Hepatocyte (in vitro differentiated cells): ENCODE data around the gene SRPK2. TPM values are rescaled to one million over a fixed set of nuclear protein-coding genes. Genes with fewer than 3 reads are reported as not detected.

Experiments
- DNase-seq: peaks from one replicate; pipeline ENCODE4 v3.0.0-alpha.2; 2016; ENCODE audit warnings: low spot score
- H2AFZ ChIP-seq: fragments of 200-600 bp; sonication (generic); 2 replicates; pipeline ENCODE4 v1.6.0; 2016; ENCODE audit warnings: antibody characterized with exemption, mild to moderate bottlenecking
- H3K27ac ChIP-seq: fragments of 200-600 bp; sonication (generic); 2 replicates; pipeline ENCODE4 v1.5.1; 2016; ENCODE audit warnings: mild to moderate bottlenecking
- H3K27me3 ChIP-seq: fragments of 200-600 bp; sonication (generic); 2 replicates; pipeline ENCODE4 v1.6.1; 2016
- H3K36me3 ChIP-seq: fragments of 200-600 bp; sonication (generic); replicated peaks from 2 replicates; pipeline ENCODE4 v1.5.1; 2016; ENCODE audit warnings: low read depth; ENCODE audit not compliant: insufficient read depth
- H3K4me1 ChIP-seq: fragments of 200-600 bp; sonication (generic); 2 replicates; pipeline ENCODE4 v1.5.1; 2016; ENCODE audit warnings: mild to moderate bottlenecking, moderate library complexity; ENCODE audit not compliant: insufficient read depth
- H3K4me2 ChIP-seq: fragments of 200-600 bp; sonication (generic); 2 replicates; pipeline ENCODE4 v1.6.0; 2016
- H3K4me3 ChIP-seq: fragments of 200-600 bp; sonication (generic); 2 replicates; pipeline ENCODE4 v1.5.1; 2016; ENCODE audit warnings: mild to moderate bottlenecking
- H3K79me2 ChIP-seq: fragments of 200-600 bp; sonication (generic); 2 replicates; pipeline ENCODE4 v1.6.0; 2017; ENCODE audit warnings: mild to moderate bottlenecking
- H3K9me2 ChIP-seq: fragments of 200-600 bp; sonication (generic); replicated peaks from 2 replicates; pipeline ENCODE4 v1.6.0; 2017; ENCODE audit warnings: mild to moderate bottlenecking; ENCODE audit not compliant: insufficient read depth
- H3K9me3 ChIP-seq: fragments of 200-600 bp; sonication (generic); 2 replicates; pipeline ENCODE4 v1.5.1; 2016; ENCODE audit warnings: low read depth, mild to moderate bottlenecking
- H4K20me1 ChIP-seq: fragments of 200-600 bp; sonication (generic); 2 replicates; pipeline ENCODE4 v1.6.0; 2016; ENCODE audit warnings: mild to moderate bottlenecking; ENCODE audit not compliant: insufficient read depth, poor library complexity, severe bottlenecking
- EZH2 ChIP-seq: fragments of 200-600 bp; sonication (generic); IDR thresholded peaks from 2 replicates; pipeline ENCODE4 v1.6.1; 2016; ENCODE audit warnings: antibody characterized with exemption, mild to moderate bottlenecking, borderline replicate concordance
- EZH2phosphoT487 ChIP-seq: fragments of 200-600 bp; sonication (generic); IDR thresholded peaks from one replicate; pipeline ENCODE4 v1.6.1; 2018; ENCODE audit warnings: antibody characterized with exemption, mild to moderate bottlenecking, low read depth, moderate library complexity; ENCODE audit not compliant: unreplicated experiment, severe bottlenecking
- WGBS: methylation state at CpG from one replicate; pipeline ENCODE4 v1.1.6; 2016; ENCODE audit warnings: low lambda C conversion rate; ENCODE audit errors: missing lambda C conversion rate; 5-methylcytosine and 5-hydroxymethylcytosine counted together
- polyA plus RNA-seq: library from polyadenylated mRNA; unstranded; fragments of >200 nt; fragmentation: Nextera tagmentation; extraction: Ambion mirVana; gene quantifications from 2 replicates; pipeline ENCODE4 v1.2.1, GENCODE V29; 2016
- total RNA-seq: library from RNA; depleted of rRNA; stranded (reverse); fragments of >200 nt; gene quantifications from 2 replicates; pipeline ENCODE4 v1.2.3, GENCODE V29; 2014
- TF ChIP-seq, protein P1 (sequence below): fragments of 200-600 bp; sonication (generic); IDR thresholded peaks from 2 replicates; pipeline ENCODE4 v1.5.1; 2016; ENCODE audit warnings: antibody characterized with exemption, mild to moderate bottlenecking; ENCODE audit not compliant: poor library complexity

The SRPK2 gene
- total and polyA plus RNA-seq, 2 experiments from 2014 or later, result 41.4 to 46.1 TPM

GRCh38 chr7:105229641-105230040 lies 159.1 kb downstream of the SRPK2 start:
- Histone ChIP-seq H2AFZ (no peak overlapping the region), H3K9me3 (no peaks in the 10 kb centered on the region), H3K9me2 (no peaks in the 10 kb centered on the region), H3K27me3 (no peaks in the 10 kb centered on the region), H3K4me3 (no peak overlapping the region), H3K36me3 (no peaks in the 10 kb centered on the region), H3K4me2 (no peak overlapping the region), H3K4me1 (no peaks in the 10 kb centered on the region), H4K20me1 (peaks cover 6% of the 10 kb centered on the region), H3K27ac (no peak overlapping the region), H3K79me2 (peaks cover 58% of the 10 kb centered on the region)
- DNase-seq, result no peak
- no peak for TF ChIP-seq EZH2
- TF ChIP-seq, protein P1, sequence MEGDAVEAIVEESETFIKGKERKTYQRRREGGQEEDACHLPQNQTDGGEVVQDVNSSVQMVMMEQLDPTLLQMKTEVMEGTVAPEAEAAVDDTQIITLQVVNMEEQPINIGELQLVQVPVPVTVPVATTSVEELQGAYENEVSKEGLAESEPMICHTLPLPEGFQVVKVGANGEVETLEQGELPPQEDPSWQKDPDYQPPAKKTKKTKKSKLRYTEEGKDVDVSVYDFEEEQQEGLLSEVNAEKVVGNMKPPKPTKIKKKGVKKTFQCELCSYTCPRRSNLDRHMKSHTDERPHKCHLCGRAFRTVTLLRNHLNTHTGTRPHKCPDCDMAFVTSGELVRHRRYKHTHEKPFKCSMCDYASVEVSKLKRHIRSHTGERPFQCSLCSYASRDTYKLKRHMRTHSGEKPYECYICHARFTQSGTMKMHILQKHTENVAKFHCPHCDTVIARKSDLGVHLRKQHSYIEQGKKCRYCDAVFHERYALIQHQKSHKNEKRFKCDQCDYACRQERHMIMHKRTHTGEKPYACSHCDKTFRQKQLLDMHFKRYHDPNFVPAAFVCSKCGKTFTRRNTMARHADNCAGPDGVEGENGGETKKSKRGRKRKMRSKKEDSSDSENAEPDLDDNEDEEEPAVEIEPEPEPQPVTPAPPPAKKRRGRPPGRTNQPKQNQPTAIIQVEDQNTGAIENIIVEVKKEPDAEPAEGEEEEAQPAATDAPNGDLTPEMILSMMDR, result no peak
- TF ChIP-seq EZH2phosphoT487, result no peak
- whole genome bisulfite sequencing, result 95% methylated on average over 5 of the region's 5 CpGs

DNA sequence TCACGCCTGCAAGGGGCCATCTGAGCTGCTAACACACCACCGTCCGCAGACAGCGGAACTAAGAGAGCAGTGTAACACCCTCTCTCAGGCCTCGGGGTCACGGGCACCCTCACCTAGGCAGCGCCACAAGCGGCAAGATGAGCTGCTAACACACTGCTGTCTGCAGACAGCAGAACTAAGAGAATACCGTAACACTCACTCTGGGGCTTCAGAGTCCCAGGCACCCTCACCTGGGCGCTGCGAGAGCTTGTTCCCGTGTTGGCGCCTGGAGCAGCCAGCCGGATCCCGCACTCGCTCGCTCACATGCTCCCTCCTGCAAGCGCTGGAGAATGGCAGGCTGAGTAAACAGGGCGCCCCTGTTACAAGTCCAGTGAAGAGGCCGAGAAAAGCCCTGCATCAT lies 160.2 kb downstream of the SRPK2 start:
- Histone ChIP-seq H3K27ac (no peak overlapping the region), H3K4me3 (no peak overlapping the region), H3K9me3 (no peaks in the 10 kb centered on the region), H3K79me2 (peaks cover 58% of the 10 kb centered on the region), H3K27me3 (no peaks in the 10 kb centered on the region), H3K4me2 (no peak overlapping the region), H3K9me2 (no peaks in the 10 kb centered on the region), H3K36me3 (no peaks in the 10 kb centered on the region), H2AFZ (no peak overlapping the region), H4K20me1 (peaks cover 8% of the 10 kb centered on the region), H3K4me1 (no peaks in the 10 kb centered on the region)
- TF ChIP-seq, protein P1, result no peak
- no peak for TF ChIP-seq EZH2phosphoT487
- TF ChIP-seq EZH2, result no peak
- WGBS, result 86% methylated on average over 20 of the region's 20 CpGs
- DNase-seq, result no peak

GRCh38 chr7:105227391-105227790 lies 161.3 kb downstream of the SRPK2 start:
- Histone ChIP-seq H3K36me3 (no peaks in the 10 kb centered on the region), H3K9me3 (no peaks in the 10 kb centered on the region), H2AFZ (no peak overlapping the region), H3K4me1 (no peaks in the 10 kb centered on the region), H3K4me2 (no peak overlapping the region), H3K27ac (no peak overlapping the region), H3K4me3 (no peak overlapping the region), H3K9me2 (no peaks in the 10 kb centered on the region), H4K20me1 (peaks cover 14% of the 10 kb centered on the region), H3K79me2 (peaks cover 65% of the 10 kb centered on the region), H3K27me3 (no peaks in the 10 kb centered on the region)
- DNase-seq, result no peak
- 97% methylated on average over 2 of the region's 2 CpGs for WGBS
- TF ChIP-seq EZH2phosphoT487 (no peak), EZH2 (no peak)
- TF ChIP-seq, protein P1, result no peak
